Femur (tissue), 1 donor: ENCODE data around the gene PWP1.
"Not testable (repeated sequence)": the region's sequence is repeated elsewhere in the genome, so short reads cannot be mapped to it uniquely, and the experiment has no call there.

Source experiments
- DNase-seq: peaks from one replicate; pipeline ENCODE4 v3.0.0-alpha.2; 2017

Gene PWP1

DNA sequence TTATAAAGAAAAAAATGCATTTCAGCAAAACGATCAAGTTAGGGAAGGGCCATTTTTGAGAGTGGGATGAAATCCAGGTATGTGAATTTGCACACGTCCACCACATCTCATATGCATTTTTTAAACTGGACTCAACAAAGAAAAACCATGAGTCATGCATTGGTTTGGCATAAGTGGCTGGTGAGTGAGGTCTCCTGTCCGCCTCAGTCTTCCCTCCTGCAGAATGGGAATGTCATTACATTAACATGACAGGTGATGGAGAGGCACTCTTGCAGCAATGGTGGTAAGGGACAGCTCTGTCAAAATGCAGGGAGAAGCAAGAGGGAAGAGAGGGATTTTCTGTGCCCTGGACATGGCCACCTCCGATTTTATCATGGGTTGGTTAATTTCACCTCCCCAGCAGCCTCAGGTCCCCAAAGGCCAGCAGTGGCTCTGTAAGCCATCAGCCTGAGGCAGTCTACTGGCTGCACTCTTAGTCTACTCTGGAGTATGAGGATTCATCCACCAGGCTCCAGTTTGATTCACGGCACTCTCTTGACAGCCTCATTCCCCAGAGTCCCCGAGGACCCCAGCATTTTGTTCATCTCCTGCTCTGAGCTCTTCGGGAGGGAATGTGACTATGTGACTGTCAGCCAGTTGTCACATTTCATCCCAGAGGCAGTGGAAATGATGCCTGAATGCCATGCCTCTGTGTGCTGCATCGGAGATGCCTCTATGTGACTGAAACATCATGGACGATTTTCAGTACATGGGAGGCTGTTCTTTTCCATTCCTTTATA lies 17.1 kb upstream of the PWP1 start:
- DNase-seq, result no peak

DNA sequence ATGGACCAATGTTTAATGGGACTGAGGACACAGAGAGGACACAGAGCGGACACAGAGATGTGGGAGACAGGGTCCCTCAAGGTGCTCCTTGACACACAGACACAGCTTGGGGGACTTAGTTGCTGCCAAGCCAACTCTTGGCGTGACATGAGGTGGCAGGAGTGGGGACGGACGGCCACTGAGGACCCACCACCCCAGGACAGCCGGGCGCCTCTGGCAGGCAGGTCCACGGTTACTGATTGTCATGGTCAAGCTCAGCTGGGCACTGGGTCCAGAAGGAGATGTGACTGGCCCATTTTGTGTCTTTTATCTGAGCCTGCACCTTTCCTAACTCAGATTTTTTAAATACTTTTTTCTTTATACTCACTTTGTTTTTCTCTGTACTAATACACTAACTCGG lies 15.7 kb upstream of the PWP1 start:
- no peak for DNase-seq

DNA sequence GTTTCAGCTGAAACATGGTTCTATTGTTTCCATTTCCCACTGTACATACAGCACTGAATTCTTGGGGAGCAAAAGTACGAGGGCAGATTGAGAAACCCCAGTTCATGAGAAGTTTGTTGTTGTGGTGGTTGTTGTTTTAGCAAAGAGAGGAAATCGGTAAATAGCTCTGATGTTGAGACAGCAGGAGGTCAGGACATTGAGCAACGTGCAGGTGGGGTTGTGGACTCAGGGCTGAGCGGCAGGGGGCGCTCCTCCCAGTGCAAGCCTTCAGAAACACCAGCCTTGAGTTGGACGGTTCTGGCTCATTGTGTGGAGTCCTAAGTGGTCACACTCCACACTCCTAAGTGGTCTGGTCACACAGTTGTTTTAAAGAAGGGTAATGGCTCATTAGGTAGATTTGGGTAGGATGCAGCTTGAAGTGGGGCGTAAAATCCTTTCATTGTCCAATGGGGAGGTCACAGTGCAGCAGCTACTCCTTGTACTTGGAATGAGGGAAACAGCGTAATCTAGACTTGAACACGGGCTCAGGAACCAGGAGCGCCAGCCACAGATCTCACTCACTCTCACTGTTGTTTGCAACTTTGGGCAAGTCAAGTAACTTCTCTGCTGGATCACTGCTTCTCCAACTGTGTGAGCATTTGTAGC lies 14.5 kb upstream of the PWP1 start:
- DNase-seq, result no peak

DNA sequence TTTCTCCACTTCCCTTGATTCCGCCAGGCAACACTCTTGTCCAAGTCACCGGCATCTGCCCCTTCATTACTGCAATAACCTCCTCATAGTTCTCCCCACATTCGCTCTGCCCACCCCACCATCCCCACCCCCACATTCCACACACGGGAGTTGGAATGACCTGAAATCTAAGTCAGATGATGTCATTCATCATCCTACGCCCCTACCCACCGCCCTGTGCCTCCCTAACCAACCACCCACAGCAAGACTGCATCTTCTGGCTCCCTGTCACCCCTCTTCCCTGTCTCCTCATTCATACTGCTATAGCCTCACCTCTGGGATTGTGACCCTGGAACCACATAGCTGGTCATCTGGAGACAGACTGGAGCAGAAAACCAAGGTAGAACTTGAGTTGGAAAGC lies 7.9 kb upstream of the PWP1 start:
- no peak for DNase-seq

DNA sequence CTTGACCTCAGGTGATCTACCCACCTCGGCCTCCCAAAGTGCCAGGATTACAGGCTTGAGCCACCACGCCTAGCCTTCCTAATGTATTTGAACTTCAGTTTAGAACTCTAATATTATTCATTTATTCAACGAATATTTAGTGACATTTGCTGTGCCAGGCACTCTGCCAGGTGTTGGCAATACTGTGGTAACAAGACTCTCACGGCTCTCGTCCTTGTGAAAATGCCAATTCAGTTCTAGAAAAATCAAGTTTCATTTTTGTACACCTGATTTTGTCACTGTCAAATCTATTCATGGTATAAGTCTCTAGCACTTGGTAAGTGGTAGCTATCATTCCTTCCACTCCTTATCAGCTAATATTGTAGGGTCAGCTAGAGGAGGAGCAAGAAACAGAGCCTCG lies 6.3 kb upstream of the PWP1 start:
- no peak for DNase-seq

DNA sequence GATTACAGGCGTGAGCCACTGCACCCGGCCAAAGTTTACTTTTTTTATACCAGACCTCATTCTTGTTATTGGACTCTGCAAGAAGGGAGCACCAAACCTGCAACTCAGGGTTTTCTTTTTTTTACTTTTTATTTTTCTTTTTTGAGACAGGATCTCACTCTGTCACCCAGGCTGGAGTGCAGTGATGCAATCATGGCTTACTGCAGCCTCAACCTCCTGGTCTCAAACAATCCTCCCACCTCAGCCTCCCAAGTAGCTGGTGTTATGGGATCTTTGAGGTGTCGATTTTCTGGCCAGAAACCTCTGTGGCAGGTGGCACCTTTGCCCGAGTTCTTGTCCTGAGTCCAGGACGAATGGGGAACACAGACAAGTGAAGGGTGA lies 4.2 kb upstream of the PWP1 start:
- DNase-seq, result no peak

DNA sequence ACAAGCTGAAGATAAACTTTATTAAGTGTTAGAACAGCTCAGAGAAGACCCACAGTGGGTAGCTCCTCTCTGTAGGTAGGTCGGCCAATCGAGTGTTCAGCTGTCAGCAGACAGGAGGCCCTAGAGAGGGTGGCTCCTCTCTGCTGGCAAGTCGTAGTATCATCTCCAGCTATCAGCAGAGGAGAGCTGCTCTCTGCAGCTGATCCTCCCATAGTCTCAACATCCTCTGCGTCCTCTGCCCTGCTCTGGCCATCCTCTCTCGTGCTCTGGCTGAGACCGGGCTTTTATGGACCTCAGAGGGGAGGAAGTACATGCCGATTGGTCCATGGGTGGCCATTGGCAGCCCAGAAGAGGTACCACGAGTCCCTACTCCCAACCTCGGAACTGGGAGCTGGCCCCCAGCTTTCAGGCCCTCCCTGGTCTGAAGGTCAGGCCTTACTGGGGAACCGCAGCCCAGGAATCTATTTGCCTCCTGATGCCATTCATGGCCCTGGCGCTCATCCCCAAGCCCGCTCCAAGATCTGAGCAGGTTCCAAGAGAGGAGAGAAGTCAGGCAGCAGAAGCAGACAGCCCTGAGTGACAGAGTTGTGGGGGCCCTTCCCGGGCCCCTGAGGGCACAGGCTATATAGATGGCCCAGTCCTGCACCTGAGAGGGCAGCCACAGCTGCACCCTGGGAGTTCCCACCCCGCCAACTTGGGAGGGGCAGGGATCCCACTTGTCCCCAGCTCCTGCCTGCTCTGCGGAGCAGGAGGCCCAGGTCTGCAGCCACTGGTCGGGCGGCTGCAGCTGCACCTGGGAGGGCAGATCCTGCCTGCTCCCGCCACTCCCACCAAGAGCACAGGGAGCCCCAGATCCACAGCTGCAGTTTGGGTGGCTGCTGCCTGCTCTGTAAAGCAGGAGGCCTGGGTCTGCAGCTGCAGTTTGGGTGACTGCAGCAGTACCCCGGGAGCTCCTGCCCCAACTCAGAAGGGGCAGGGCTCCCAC lies 3.5 kb upstream of the PWP1 start:
- no peak for DNase-seq

DNA sequence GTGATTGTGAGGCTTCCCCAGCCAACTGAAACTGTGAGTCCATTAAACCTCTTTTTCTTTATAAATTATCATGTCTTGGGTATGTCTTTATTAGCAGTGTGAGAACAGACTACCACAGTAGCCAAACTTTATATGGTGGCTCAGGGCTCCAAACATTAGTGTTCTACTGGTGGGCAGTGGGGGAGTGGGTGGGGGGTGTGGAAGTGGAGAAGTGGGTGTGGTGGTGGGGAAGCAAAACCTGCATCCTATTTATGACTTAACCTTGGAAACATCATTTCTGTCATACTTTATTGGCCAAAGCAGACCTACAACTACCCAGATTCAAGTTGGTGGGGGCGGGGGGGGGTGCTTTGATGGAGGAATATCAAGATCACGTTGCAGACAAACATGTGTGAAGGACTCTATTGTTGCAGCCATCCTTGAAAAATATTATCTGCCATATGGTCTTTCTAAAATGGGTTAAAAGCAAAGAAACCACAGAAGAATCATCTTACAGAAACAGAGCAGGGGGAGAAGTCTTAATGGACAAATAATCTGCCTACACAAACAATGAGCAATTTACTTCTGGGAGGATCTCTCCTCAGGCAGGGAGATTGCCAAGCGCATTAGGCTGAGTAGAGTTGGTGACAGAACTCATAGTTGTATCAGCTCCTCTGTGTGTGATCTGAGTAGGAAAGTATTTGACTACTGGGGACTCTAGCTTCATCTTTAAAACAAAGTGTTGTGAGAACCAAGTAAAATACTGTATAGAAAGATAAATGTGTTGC lies 1.4 kb upstream of the PWP1 start:
- DNase-seq, result no peak

DNA sequence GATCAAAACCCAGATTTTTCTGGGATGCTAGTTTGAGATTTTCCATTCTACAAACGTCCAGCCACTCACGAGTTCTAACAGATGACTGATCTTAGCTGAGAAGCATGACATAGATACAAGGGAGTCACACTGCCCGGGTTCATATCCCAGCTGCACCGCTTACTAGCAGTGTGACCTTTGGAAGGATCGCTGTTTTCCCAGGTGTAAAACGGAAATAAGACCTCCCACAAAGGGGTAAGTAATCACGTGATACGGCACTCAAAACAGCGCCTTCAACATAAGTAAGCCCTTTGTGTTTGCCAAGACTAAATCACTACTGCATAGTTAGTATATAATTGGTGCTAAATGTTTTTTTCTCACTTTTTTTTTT lies 624 bp upstream of the PWP1 start:
- DNase-seq, result peak; percentile 51

DNA sequence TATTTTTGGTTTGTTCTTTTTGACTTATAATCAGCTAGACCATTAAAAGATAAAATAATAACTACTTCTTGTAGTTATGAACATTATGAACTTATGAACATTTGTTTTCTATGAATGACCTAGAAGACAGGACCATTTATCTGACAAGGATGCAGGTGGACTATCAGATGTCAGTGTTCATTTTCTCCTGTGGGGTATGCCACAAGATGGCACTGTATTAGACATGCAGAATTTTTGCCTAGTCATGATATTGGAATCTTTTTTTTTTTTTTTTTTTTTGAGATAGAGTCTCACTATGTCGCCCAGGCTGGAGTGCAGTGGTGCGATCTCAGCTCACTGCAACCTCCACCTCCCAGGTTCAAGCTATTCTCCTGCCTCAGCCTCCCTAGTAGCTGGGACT lies 10.2 kb downstream of the PWP1 start:
- DNase-seq, result not testable (repeated sequence)

DNA sequence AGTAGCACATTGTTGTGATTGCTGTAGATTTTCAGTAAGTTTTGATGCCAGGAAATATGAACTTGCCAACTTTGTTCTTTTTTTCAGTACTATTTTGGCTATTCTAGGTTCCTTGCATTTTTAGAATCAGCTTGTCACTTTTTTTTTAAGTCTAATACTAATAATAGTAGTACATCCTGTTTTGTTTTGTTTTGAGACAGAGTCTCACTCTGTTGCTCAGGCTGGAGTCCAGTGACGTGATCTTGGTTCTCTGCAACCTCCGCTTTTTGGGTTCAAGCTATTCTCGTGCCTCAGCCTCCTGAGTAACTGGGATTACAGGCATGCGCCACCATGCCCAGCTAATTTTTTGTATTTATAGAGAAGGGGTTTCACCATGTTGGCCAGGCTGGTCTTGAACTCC lies 16.5 kb downstream of the PWP1 start:
- no peak for DNase-seq

DNA sequence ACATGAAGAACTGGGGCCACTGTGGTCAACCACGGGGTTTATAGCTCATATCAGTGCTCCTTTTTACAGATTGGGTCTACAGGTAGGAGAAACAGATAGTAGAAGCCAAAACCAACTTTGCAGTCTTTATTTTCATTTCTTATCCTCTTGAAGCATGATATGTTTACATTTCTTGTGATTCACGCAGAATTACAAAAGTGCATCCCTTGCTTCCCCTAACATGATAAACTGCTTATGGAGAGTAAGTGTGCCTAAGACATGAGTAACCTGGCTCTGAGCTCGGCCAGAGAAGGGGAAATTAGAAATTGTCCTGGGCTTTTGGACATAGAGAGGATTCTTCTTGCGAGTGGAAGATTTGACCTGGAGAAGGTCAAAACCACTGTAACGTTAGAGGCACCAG lies 18.4 kb downstream of the PWP1 start:
- no peak for DNase-seq

DNA sequence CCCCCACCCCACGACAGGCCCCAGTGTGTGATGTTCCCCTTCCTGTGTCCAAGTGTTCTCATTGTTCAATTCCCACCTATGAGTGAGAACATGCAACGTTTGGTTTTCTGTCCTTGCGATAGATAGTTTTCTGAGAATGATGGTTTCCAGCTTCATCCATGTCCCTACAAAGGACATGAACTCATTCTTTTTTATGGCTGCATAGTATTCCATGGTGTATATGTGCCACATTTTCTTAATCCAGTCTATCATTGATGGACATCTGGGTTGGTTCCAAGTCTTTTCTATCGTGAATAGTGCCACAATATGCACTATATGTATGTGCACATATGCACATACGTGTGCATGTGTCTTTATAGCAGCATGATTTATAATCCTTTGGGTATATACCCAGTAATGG lies 19.9 kb downstream of the PWP1 start:
- DNase-seq, result not testable (repeated sequence)

DNA sequence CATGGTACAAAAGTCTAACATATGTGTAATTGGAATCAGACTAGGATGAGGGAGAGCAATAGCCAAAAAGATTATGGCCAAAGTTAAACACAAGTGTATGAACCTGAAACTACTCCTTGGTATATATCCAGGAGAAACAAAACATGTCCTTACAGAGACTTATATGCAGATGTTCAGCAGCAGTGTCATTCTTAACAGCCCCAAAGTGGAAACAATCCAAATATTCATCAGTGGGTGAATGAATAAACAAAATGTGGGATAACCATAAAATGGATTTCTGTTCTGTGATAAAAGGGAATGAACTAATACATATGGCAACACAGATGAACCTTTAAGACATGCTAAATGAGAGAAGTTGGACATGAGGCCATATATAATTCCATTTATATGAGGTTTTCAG lies 30.2 kb downstream of the PWP1 start:
- no peak for DNase-seq

DNA sequence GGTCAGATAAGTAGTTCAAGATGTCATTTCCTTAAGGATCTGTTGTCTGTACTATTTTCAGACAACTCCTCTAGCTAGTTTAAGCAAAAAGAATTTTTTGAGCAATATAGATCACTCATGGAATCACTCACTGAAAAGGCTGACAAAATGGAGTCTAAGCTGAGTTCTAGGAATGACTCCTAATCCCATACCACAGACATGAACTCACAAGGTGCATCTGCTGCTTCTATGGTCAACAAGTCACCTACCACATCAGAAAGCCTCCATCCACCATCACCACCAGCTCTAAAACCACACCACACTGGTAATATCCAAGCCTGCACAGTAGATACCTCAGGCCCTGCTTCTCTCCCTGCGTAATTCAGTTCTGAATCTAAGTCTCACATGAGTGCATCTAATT lies 33.0 kb downstream of the PWP1 start:
- DNase-seq, result no peak

DNA sequence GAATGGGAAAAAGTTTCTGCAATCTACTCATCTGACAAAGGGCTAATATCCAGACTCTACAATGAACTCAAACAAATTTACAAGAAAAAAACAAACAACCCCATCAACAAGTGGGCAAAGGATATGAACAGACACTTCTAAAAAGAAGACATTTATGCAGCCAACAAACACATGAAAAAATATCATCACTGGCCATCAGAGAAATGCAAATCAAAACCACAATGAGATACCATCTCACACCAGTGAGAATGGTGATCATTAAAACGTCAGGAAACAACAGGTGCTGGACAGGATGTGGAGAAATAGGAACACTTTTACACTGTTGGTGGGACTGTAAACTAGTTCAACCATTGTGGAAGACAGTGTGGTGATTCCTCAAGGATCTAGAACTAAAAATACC lies 41.7 kb downstream of the PWP1 start:
- DNase-seq, result not testable (repeated sequence)

DNA sequence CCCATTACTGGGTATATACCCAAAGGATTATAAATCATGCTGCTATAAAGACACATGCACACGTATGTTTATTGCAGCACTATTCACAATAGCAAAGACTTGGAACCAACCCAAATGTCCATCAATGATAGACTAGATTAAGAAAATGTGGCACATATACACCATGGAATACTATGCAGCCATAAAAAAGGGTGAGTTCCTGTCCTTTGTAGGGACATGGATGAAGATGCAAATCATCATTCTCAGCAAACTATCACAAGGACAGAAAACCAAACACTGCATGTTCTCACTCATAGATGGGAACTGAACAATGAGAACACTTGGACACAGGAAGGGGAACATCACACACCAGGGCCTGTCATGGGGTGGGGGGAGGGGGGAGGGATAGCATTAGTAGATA lies 42.1 kb downstream of the PWP1 start:
- DNase-seq, result not testable (repeated sequence)

DNA sequence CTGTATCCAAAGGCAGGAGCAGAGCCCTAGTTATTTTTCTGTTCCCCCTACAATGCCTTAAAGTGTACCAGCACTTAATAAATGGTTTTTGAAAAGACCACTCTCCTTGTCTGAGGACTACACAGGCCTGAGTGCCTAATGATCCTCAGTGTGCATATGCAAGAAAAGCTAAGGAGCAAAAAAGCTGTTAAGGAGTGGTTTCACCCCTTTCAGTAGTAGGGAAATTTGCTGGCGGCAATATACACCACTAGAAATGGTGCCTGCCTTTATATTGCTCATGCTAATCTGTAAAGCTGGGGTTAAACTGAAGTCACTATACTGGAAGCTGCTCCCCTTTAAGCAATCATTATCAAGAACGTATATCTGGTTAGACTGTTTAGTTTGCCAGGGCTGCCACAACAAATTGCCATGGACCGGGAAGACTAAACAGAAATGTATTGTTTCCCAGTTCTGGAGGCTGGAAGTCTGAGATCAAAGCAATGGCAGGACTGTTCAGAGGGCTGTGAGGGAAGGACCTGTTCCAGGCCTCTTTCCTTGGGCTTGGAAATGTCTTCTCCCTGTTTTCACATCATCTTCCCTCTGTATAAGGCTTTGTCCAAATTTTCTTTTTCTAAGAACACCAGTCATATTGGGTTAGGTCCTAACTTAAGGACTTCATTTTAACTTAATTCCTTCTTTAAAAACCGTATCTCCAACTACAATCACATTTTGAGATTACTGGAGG lies 45.2 kb downstream of the PWP1 start:
- DNase-seq, result no peak

DNA sequence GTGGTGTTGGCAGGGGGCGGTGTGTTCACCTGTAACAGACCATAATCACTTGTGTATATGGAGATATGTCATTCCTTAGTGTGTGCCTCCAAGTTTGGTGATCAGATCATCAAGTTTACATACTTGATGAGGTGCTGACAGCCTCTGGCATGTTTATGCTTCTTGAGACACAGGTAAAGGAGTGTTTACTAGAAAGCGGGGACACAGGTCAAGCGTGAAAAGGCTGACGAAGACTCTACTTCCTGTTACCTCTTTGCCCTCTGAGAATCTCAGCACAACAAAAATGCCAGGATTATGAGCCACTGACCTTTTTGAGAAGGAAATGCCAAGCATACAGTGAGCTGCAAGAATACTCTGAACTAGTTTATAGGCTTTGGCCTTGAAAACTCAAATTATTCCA lies 45.8 kb downstream of the PWP1 start:
- no peak for DNase-seq

DNA sequence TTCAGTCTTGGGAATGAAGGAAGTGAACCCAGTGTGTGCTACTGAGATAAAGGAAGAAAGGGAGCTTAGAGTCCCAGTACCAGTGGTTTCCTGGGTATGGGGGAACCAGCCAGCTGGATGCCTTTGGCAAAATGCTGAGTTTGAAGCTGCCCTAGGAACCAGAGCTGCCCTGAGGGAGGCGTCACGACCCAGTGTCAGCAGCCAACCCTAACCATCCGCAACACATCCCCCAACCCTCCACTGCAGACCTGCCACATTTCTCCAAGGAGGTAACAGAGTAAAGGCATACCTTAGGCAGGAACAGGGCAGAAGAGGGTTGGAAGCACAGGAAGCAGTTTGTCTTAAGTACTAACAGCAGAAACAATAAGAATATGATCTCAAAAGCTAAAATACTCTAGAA lies 46.8 kb downstream of the PWP1 start:
- DNase-seq, result no peak

DNA sequence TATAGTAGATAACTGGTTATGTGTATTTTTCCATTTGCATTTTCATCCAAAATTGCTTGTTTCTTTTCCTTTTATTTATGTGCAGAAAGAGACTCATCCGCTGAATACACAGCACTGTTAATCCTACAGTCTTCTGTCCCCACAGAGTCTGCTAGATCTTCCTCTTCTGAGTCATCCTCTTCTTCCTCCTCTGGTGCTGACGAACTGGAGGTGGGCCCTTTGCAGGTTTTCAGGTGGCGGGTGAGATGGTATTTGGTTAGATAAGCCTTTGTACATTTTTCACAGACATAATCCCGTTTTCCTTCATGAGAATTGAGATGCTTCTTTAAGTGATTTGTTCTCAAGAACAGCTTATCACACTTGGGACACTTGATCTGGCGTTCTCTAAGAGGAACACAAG lies 48.5 kb downstream of the PWP1 start:
- no peak for DNase-seq

DNA sequence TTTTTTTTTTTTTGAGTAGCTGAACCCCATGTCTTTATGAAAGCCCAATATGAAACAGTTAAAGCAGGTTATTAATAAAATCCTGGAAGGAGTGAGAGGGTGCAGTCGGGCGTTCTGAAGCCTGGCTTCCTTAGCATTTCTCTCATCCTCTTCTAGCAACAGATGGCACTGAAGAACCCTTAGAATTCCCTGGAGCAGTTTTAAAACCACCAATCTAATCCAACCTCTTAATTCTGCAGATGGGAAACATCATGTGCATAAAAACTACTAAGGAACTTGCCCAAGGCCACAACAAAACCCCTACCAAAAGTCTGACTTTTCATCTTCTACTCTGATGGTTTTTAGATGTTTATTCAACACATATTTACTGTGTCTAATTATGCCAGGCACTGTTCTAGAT lies 50.2 kb downstream of the PWP1 start:
- DNase-seq, result no peak
